GM12873 (cell line): ENCODE data around the gene RYR1.

Experiments
- CTCF ChIP-seq: IDR thresholded peaks from 2 replicates; pipeline ENCODE4 v1.5.1; 2012; ENCODE audit warnings: low read depth, mild to moderate bottlenecking, moderate library complexity, low read length, control low read depth; ENCODE audit not compliant: insufficient read depth; ENCODE audit errors: missing control alignments

Gene RYR1

GRCh38 chr19:38484747-38485146, 51.3 kb downstream of the RYR1 start:
- no peak for TF ChIP-seq CTCF

- TF ChIP-seq CTCF, result no peak
Observed at GRCh38 chr19:38485541-38486285, 52.2 kb downstream of the RYR1 start.

- TF ChIP-seq CTCF, result no peak
Observed at GRCh38 chr19:38486731-38487336, 53.3 kb downstream of the RYR1 start.

GRCh38 chr19:38488096-38488495, 54.6 kb downstream of the RYR1 start:
- TF ChIP-seq CTCF, result no peak

GRCh38 chr19:38488776-38489481, 55.4 kb downstream of the RYR1 start:
- no peak for TF ChIP-seq CTCF

GRCh38 chr19:38490861-38491260, 57.4 kb downstream of the RYR1 start:
- TF ChIP-seq CTCF, result no peak

GRCh38 chr19:38492181-38492813, 58.8 kb downstream of the RYR1 start:
- no peak for TF ChIP-seq CTCF
